DOHH2 (cell line): ENCODE measurements around the gene SIDT2.

Experiments used
- H3F3A ChIP-seq: fragments of 200-600 bp; sonication (generic), shearing (Covaris generic); 2 replicates; pipeline ENCODE4 v1.6.0; 2016; ENCODE audit warnings: antibody characterized with exemption, mild to moderate bottlenecking; ENCODE audit not compliant: control insufficient read depth, insufficient read depth
- H3K27ac ChIP-seq: fragments of 200-600 bp; sonication (generic); 2 replicates; pipeline ENCODE4 v1.5.1; 2014; ENCODE audit warnings: low read depth, mild to moderate bottlenecking, low read length, moderate library complexity
- H3K27me3 ChIP-seq: fragments of 200-600 bp; sonication (generic); 2 replicates; pipeline ENCODE4 v1.6.1; 2014; ENCODE audit warnings: mild to moderate bottlenecking, low read length, mixed read lengths; ENCODE audit not compliant: control insufficient read depth
- H3K36me3 ChIP-seq: fragments of 200-600 bp; sonication (generic); 2 replicates; pipeline ENCODE4 v1.6.1; 2014; ENCODE audit warnings: mild to moderate bottlenecking, low read length, moderate library complexity, mixed read lengths; ENCODE audit not compliant: control insufficient read depth
- H3K4me1 ChIP-seq: fragments of 200-600 bp; sonication (generic); 2 replicates; pipeline ENCODE4 v1.6.1; 2014; ENCODE audit warnings: mild to moderate bottlenecking, low read length, mixed read lengths; ENCODE audit not compliant: control insufficient read depth
- H3K4me2 ChIP-seq: fragments of 200-600 bp; sonication (generic); 2 replicates; pipeline ENCODE4 v1.6.0; 2014; ENCODE audit warnings: mild to moderate bottlenecking, low read length, moderate library complexity
- H3K4me3 ChIP-seq: fragments of 200-600 bp; sonication (generic); 2 replicates; pipeline ENCODE4 v1.5.1; 2014; ENCODE audit warnings: mild to moderate bottlenecking, low read length, mixed read lengths
- H3K79me2 ChIP-seq: fragments of 200-600 bp; sonication (generic); 2 replicates; pipeline ENCODE4 v1.6.1; 2014; ENCODE audit warnings: mild to moderate bottlenecking, low read length, mixed read lengths; ENCODE audit not compliant: control insufficient read depth
- H3K9me2 ChIP-seq: fragments of 200-600 bp; sonication (generic); replicated peaks from 2 replicates; pipeline ENCODE4 v1.6.1; 2014; ENCODE audit warnings: mild to moderate bottlenecking, low read length, mixed read lengths; ENCODE audit not compliant: control insufficient read depth
- H3K9me3 ChIP-seq: fragments of 200-600 bp; sonication (generic); 2 replicates; pipeline ENCODE4 v1.6.1; 2014; ENCODE audit warnings: antibody characterized with exemption, low read length, mixed read lengths; ENCODE audit not compliant: control insufficient read depth, insufficient read depth
- H4K20me1 ChIP-seq: fragments of 200-600 bp; sonication (generic); 2 replicates; pipeline ENCODE4 v1.6.0; 2014; ENCODE audit warnings: low read depth, mild to moderate bottlenecking, antibody characterized with exemption, low read length, moderate library complexity; ENCODE audit not compliant: control insufficient read depth, insufficient read depth
- EZH2phosphoT487 ChIP-seq: fragments of 200-600 bp; sonication (generic); IDR thresholded peaks from 2 replicates; pipeline ENCODE4 v1.6.1; 2017; ENCODE audit warnings: borderline replicate concordance, mild to moderate bottlenecking, antibody characterized with exemption, low read length, moderate library complexity, mixed read lengths
- TF ChIP-seq, protein P1 (sequence below): fragments of 200-600 bp; sonication (generic); IDR thresholded peaks from one replicate; pipeline ENCODE4 v1.5.1; 2014; ENCODE audit warnings: antibody characterized with exemption, mild to moderate bottlenecking, low read depth, low read length; ENCODE audit not compliant: poor library complexity, severe bottlenecking

The SIDT2 gene

DNA sequence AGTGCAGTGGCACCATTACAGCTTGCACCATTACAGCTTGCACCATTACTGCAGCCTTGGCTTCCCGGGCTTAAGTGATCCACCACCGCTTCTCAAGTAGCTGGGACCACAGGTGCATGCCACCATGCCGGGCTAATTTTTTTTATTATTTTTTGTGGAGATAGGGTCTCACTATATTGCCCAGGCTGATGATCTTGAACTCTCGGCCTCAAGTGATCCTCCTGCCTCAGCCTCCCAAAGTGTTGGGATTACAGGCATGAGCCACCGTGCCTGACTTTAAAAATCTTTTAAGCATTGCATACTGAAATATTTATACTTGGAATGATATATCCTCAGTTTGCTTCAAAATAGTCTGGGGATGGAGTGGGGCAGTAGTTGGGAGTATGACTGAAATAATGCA, 24.1 kb upstream of the SIDT2 start:
- no peaks in the 10 kb centered on the region for H3K9me2 ChIP-seq
- H3K9me3 ChIP-seq: no peaks in the 10 kb centered on the region
- H3K4me3 ChIP-seq: no peak overlapping the region
- H3K4me1 ChIP-seq: 0 out of 2 replicates have a peak, but pooled peaks cover 3% of the 10 kb centered on the region
- H3K79me2 ChIP-seq: peaks cover 97% of the 10 kb centered on the region
- H3K36me3 ChIP-seq: peaks cover 63% of the 10 kb centered on the region
- peaks cover 10% of the 10 kb centered on the region; the same call in 1 of the 2 replicates for H4K20me1 ChIP-seq
- no peaks in the 10 kb centered on the region for H3K27me3 ChIP-seq
- H3F3A ChIP-seq: peaks cover 6% of the 10 kb centered on the region; the same call in 1 of the 2 replicates
- H3K27ac ChIP-seq: no peak overlapping the region
- no peak for TF ChIP-seq EZH2phosphoT487
- TF ChIP-seq, protein P1, sequence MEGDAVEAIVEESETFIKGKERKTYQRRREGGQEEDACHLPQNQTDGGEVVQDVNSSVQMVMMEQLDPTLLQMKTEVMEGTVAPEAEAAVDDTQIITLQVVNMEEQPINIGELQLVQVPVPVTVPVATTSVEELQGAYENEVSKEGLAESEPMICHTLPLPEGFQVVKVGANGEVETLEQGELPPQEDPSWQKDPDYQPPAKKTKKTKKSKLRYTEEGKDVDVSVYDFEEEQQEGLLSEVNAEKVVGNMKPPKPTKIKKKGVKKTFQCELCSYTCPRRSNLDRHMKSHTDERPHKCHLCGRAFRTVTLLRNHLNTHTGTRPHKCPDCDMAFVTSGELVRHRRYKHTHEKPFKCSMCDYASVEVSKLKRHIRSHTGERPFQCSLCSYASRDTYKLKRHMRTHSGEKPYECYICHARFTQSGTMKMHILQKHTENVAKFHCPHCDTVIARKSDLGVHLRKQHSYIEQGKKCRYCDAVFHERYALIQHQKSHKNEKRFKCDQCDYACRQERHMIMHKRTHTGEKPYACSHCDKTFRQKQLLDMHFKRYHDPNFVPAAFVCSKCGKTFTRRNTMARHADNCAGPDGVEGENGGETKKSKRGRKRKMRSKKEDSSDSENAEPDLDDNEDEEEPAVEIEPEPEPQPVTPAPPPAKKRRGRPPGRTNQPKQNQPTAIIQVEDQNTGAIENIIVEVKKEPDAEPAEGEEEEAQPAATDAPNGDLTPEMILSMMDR: no peak
- H3K4me2 ChIP-seq: no peak overlapping the region

DNA sequence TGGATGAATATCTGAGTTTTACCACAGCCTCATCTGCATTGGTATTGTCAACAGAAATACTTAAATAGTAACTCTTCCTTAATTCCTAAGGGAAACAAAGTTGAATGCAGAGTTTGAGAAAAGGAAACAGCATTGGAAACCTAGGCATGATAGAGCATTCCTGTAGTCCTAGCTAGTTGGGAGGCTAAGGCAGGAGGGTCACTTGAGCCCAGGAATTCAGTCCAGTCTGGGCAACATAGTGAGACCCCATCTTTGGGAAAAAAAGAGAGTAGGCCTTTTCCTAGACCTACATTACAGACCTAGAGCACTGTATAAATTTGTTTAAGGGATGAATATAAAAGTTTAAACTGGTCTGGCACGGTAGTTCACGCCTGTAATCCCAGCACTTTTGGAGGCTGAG, 21.0 kb upstream of the SIDT2 start:
- TF ChIP-seq, protein P1: no peak
- no peak for TF ChIP-seq EZH2phosphoT487
- H3K36me3 ChIP-seq: peaks cover 73% of the 10 kb centered on the region
- H3K27ac ChIP-seq: no peak overlapping the region
- no peaks in the 10 kb centered on the region for H3K9me3 ChIP-seq
- H3K9me2 ChIP-seq: no peaks in the 10 kb centered on the region
- H4K20me1 ChIP-seq: peaks cover 10% of the 10 kb centered on the region; the same call in 1 of the 2 replicates
- peaks cover 6% of the 10 kb centered on the region for H3F3A ChIP-seq
- H3K4me2 ChIP-seq: no peak overlapping the region
- peaks cover 78% of the 10 kb centered on the region for H3K79me2 ChIP-seq
- no peak overlapping the region for H3K4me3 ChIP-seq
- no peaks in the 10 kb centered on the region for H3K27me3 ChIP-seq
- H3K4me1 ChIP-seq: 0 out of 2 replicates have a peak, but pooled peaks cover 3% of the 10 kb centered on the region

DNA sequence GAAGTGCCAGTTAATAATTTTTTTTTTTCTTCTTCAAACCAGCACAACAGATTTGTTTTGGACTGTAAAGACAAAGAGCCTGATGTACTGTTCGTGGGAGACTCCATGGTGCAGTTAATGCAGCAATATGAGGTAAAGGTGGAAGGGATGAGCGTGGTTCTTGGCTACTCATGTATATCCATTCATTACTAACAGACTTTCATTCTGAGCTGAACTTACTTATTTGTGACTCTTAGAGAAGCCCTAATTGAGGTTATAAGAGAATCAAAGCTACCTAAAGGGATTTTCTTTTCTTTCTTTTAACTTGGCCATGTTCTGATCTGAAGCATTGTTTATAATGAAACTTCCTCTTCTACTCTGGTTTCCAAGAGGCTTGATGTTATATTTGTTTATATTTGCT, 18.7 kb upstream of the SIDT2 start:
- peaks cover 6% of the 10 kb centered on the region for H3F3A ChIP-seq
- H4K20me1 ChIP-seq: peaks cover 6% of the 10 kb centered on the region; the same call in 1 of the 2 replicates
- H3K4me2 ChIP-seq: no peak overlapping the region
- peaks cover 54% of the 10 kb centered on the region for H3K79me2 ChIP-seq
- no peak overlapping the region for H3K4me3 ChIP-seq
- H3K27me3 ChIP-seq: no peaks in the 10 kb centered on the region
- H3K36me3 ChIP-seq: peaks cover 79% of the 10 kb centered on the region
- H3K9me3 ChIP-seq: no peaks in the 10 kb centered on the region
- H3K4me1 ChIP-seq: 0 out of 2 replicates have a peak, but pooled peaks cover 3% of the 10 kb centered on the region
- no peaks in the 10 kb centered on the region for H3K9me2 ChIP-seq
- no peak overlapping the region for H3K27ac ChIP-seq
- TF ChIP-seq EZH2phosphoT487: no peak
- TF ChIP-seq, protein P1: no peak
